GM12875 (cell line): ENCODE results near the gene BLTP3B.
"Not testable (repeated sequence)": the region's sequence is repeated elsewhere in the genome, so short reads cannot be mapped to it uniquely, and the experiment has no call there.

Source experiments
- H3K4me3 ChIP-seq: one replicate; pipeline ENCODE4 v1.5.1; 2011; ENCODE audit warnings: low read depth, low read length, control low read depth
- TF ChIP-seq, protein P1 (sequence below): IDR thresholded peaks from 2 replicates; pipeline ENCODE4 v1.5.1; 2011; ENCODE audit warnings: low read depth, mild to moderate bottlenecking, control low read depth, inconsistent platforms, low read length, moderate library complexity, borderline replicate concordance; ENCODE audit not compliant: insufficient read depth

Gene BLTP3B, protein sequence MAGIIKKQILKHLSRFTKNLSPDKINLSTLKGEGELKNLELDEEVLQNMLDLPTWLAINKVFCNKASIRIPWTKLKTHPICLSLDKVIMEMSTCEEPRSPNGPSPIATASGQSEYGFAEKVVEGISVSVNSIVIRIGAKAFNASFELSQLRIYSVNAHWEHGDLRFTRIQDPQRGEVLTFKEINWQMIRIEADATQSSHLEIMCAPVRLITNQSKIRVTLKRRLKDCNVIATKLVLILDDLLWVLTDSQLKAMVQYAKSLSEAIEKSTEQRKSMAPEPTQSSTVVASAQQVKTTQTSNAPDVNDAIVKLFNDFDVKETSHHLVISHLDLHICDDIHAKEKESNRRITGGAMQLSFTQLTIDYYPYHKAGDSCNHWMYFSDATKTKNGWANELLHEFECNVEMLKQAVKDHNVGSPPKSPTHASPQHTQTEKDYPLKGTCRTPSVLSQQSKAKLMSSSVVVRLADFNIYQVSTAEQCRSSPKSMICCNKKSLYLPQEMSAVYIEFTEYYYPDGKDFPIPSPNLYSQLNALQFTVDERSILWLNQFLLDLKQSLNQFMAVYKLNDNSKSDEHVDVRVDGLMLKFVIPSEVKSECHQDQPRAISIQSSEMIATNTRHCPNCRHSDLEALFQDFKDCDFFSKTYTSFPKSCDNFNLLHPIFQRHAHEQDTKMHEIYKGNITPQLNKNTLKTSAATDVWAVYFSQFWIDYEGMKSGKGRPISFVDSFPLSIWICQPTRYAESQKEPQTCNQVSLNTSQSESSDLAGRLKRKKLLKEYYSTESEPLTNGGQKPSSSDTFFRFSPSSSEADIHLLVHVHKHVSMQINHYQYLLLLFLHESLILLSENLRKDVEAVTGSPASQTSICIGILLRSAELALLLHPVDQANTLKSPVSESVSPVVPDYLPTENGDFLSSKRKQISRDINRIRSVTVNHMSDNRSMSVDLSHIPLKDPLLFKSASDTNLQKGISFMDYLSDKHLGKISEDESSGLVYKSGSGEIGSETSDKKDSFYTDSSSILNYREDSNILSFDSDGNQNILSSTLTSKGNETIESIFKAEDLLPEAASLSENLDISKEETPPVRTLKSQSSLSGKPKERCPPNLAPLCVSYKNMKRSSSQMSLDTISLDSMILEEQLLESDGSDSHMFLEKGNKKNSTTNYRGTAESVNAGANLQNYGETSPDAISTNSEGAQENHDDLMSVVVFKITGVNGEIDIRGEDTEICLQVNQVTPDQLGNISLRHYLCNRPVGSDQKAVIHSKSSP (N-terminal part only)

DNA sequence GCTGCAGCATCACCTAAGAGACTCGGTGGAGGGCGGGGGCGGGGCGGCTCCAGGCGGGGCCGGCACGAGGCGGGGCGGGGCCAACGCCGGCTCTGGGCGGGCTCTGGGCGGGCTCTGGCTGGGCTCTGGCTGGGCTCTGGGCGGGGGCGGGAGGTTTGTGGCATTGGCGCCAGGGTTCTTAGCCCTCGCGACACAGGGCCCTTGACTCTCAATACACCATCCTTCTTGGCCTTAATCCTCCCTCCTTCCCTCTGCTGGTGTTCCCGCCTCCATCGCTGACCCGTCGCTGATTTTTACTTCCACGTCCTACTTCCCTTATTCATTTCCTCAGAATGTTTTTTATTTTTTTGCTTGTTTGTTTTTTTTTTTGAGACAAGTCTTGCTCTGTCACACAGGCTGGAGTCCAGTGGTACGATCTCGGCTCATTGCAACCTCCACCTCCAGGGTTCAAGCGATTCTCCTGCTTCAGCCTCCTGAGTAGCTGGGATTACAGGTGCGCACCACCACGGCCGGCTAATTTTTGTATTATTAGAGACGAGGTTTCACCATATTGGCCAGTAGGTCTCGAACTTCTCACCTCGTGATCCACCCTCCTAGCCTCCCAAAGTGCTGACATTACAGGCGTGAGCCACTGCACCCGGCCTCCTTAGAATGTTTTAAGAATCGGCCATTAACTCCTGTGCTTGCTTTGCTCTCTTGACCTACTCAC lies at the start of gene BLTP3B:
Gene BLTP3B, minus strand, starts transcription at position 24 of the 709 bp plus-strand sequence. CDS start 239 bp downstream, outside the sequence.
- H3K4me3 ChIP-seq, result peak within 1 kb of the TSS; percentile 98
- TF ChIP-seq, protein P1, sequence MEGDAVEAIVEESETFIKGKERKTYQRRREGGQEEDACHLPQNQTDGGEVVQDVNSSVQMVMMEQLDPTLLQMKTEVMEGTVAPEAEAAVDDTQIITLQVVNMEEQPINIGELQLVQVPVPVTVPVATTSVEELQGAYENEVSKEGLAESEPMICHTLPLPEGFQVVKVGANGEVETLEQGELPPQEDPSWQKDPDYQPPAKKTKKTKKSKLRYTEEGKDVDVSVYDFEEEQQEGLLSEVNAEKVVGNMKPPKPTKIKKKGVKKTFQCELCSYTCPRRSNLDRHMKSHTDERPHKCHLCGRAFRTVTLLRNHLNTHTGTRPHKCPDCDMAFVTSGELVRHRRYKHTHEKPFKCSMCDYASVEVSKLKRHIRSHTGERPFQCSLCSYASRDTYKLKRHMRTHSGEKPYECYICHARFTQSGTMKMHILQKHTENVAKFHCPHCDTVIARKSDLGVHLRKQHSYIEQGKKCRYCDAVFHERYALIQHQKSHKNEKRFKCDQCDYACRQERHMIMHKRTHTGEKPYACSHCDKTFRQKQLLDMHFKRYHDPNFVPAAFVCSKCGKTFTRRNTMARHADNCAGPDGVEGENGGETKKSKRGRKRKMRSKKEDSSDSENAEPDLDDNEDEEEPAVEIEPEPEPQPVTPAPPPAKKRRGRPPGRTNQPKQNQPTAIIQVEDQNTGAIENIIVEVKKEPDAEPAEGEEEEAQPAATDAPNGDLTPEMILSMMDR, result no peak

DNA sequence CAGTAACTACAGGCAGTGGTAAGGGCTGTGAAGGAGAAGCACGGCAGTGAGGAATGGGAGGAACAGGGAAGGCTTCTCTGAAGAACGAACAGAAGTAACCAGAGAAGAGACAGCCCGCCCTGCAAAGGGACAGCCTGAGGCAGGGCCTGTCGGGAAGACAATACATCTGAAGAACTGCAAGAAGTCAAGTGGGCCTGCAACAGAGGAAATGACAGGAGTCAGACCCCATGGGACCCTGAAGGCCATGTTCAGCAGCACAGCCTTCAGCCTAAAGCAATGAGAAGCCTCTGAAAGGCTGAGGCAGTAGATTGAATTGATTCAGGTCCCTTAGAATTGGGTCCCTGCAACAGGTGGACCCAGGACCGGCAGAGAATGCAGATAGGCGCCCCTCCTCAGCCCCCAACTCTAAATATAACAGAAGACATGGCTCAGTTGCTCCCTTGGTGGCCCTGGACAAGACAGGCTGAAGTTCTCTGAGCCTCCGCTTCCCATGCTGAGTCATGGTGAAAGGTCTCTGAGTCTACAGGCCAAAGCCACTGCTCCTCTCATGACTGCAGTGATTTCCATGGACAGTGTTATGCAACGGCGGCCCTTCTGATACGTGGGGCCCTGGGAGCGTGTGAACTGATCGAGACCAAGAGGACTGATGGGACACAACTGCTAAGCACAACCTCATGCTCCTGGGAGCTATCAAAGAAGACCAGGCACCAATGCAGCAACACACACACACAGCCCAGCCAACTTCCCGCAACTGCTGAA lies 47.1 kb upstream of the BLTP3B start:
- H3K4me3 ChIP-seq, result no peak overlapping the region
- TF ChIP-seq, protein P1, result no peak

DNA sequence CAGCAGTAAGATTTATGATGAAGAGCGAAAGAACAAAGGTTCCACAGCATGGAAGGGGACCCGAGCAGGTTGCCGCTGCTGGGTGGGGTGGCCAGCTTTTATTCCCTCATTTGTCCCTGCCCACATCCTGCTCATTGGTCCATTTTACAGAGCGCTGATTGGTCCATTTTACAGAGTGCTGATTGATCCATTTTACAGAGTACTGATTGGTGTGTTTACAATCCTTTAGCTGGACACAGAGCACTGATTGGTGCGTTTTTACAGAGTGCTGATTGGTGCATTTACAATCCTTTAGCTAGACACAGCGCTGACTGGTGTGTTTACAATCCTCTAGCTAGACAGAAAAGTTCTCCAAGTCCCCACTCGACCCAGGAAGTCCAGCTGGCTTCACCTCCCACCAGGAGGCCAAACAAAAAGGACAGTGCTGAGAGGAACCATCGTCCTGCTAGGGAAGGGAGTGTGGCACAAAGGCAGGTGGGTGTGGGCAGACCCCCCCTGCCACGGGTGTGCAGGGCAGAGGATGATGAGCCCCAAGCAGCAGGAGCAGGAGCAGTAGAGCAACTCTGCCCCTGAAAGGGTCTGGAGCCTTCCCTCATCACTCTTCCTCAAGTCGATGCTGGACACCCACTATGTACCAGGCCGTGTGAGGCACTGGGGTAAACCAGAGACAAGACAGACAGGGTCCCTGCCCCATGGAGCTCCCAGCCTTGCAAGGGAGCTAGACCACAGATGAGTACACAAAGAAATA lies 46.4 kb upstream of the BLTP3B start:
- H3K4me3 ChIP-seq, result not testable (repeated sequence)

DNA sequence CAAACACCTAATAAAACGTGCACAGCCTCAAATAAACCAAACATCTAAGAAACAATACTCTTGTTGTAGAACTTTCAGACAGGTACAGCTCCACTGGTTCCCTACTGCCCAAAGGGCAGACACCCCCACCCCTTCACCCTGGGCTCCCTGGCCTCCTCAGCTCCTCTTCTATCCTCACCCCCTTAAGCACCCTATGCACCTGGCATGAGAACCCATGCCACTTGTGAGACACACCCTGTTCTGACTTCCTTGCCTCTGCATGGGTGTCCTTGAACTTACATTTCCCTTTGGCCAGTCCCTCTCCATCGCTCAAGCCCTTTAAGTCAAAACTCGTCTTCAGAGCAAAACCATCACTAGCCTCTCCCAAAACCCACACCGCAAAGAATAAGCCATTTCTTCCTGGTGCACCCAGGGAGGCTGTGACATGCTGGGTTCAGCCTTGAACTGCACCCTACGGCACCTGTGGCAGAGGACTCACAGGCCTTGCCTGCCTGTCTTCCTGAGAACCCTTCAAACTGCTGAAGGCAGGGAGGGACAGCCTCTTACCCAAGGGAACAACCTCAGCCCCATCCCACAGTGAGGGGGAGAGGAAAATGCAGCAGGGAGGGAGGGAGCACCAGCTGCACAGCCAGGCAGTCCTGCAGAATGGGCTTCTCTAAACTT lies 45.3 kb upstream of the BLTP3B start:
- no peak overlapping the region for H3K4me3 ChIP-seq

GRCh38 chr12:100187068-100187467 lies 44.4 kb upstream of the BLTP3B start:
- TF ChIP-seq, protein P1, result no peak
- no peak overlapping the region for H3K4me3 ChIP-seq

More for the DNA sequence above, 45.3 kb upstream of the BLTP3B start:
- TF ChIP-seq, protein P1, result no peak

GRCh38 chr12:100186071-100186470 lies 43.4 kb upstream of the BLTP3B start:
- TF ChIP-seq, protein P1, result no peak

More at GRCh38 chr12:100186071-100186470, 43.4 kb upstream of the BLTP3B start:
- no peak overlapping the region for H3K4me3 ChIP-seq
